Measurements from ENCODE around the gene MAP2K3. TPM values are rescaled to one million over a fixed set of nuclear protein-coding genes. Genes with fewer than 3 reads are reported as not detected.

Gene MAP2K3
- polyA plus RNA-seq, 1 donor from 2014 or later = 5.3 TPM

DNA sequence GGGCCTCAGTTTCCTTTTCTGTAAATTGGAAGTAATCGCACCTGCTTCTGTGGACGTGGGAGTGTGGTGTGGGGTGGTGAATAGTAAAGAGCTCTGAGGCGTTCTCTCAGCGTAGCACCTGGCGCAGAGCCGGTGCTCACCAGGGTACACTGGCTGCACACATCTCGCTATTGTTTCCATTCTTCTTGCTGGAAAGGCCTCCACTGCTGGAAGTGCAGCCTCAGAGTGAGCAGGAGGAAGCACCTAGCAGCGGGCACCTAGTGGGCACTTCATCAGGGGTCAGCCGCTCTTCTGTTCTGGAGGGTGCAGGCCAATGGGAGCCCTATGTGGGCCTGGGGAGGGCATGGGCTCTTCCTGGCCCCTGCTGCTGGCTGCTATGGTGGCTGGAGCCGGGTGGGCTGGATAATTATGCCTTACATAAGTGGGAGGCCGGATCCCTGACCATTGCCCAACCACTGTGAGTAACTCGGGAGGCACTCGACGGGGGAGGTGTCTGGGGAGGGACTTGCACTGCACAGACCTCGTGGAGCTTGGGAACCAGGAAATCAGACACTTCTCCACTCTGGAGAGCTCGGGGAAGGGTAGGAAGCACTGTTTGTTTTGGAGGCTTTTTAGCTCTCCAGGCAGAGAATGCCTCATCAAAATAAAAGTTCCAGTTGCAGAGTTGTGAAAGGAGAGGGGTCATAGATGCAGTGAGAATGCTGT is 1.7 kb downstream of the MAP2K3 start:
- Histone ChIP-seq H3K9me2 (ENCODE audit: insufficient read depth, low read length) (no peaks in the 10 kb centered on the region), H4K20me1 (ENCODE audit: insufficient read depth) (no peaks in the 10 kb centered on the region), H3K4me2 (ENCODE audit: low read length) (peak overlapping the region; percentile 77), H3K4me3 (ENCODE audit: low read length) (peak overlapping the region; percentile 93), H3K27me3 (ENCODE audit: insufficient read depth, low read depth, low read length) (no peaks in the 10 kb centered on the region), H3K36me3 (ENCODE audit: insufficient read depth, low read length) (no peaks in the 10 kb centered on the region), H3F3A (ENCODE audit: insufficient read depth, low read length, poor library complexity, severe bottlenecking) (no peaks in the 10 kb centered on the region), H3K9ac (ENCODE audit: low read length) (peak overlapping the region; percentile 71), H3K79me2 (replicated peaks; ENCODE audit: insufficient read depth, low read length) (peaks cover 26% of the 10 kb centered on the region), H3K27ac (ENCODE audit: low read length) (no peak overlapping the region), H2AFZ (ENCODE audit: low read depth, low read length) (no peak overlapping the region), H3K9me3 (ENCODE audit: low read length) (no peaks in the 10 kb centered on the region)
- TF ChIP-seq, protein P1, sequence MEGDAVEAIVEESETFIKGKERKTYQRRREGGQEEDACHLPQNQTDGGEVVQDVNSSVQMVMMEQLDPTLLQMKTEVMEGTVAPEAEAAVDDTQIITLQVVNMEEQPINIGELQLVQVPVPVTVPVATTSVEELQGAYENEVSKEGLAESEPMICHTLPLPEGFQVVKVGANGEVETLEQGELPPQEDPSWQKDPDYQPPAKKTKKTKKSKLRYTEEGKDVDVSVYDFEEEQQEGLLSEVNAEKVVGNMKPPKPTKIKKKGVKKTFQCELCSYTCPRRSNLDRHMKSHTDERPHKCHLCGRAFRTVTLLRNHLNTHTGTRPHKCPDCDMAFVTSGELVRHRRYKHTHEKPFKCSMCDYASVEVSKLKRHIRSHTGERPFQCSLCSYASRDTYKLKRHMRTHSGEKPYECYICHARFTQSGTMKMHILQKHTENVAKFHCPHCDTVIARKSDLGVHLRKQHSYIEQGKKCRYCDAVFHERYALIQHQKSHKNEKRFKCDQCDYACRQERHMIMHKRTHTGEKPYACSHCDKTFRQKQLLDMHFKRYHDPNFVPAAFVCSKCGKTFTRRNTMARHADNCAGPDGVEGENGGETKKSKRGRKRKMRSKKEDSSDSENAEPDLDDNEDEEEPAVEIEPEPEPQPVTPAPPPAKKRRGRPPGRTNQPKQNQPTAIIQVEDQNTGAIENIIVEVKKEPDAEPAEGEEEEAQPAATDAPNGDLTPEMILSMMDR (IDR thresholded peaks at IDR 0.05; ENCODE audit: poor library complexity, severe bottlenecking) = peak; percentile 2
- TF ChIP-seq POLR2AphosphoS5 (IDR thresholded peaks at IDR 0.05) (no peak), TAF1 (IDR thresholded peaks at IDR 0.05; ENCODE audit: low read depth) (no peak)

- Histone ChIP-seq H3F3A (ENCODE audit: insufficient read depth, low read length, poor library complexity, severe bottlenecking) (no peaks in the 10 kb centered on the region), H2AFZ (ENCODE audit: low read depth, low read length) (no peak overlapping the region), H3K9me2 (ENCODE audit: insufficient read depth, low read length) (no peaks in the 10 kb centered on the region), H3K36me3 (ENCODE audit: insufficient read depth, low read length) (no peaks in the 10 kb centered on the region), H3K27me3 (ENCODE audit: insufficient read depth, low read depth, low read length) (no peaks in the 10 kb centered on the region), H4K20me1 (ENCODE audit: insufficient read depth) (no peaks in the 10 kb centered on the region), H3K79me2 (replicated peaks; ENCODE audit: insufficient read depth, low read length) (peaks cover 26% of the 10 kb centered on the region), H3K4me2 (ENCODE audit: low read length) (no peak overlapping the region), H3K4me3 (ENCODE audit: low read length) (peak overlapping the region; percentile 93), H3K9ac (ENCODE audit: low read length) (no peak overlapping the region), H3K27ac (ENCODE audit: low read length) (no peak overlapping the region), H3K9me3 (ENCODE audit: low read length) (no peaks in the 10 kb centered on the region)
- no peak for TF ChIP-seq MXI1 (conservative IDR thresholded peaks at IDR 0.05; ENCODE audit: poor library complexity, severe bottlenecking)
Observed at GRCh38 chr17:21286909-21287702, 2.6 kb downstream of the MAP2K3 start.

GRCh38 chr17:21287703-21288449 is 3.4 kb downstream of the MAP2K3 start:
- H3K79me2 ChIP-seq (replicated peaks; ENCODE audit: insufficient read depth, low read length) = peaks cover 26% of the 10 kb centered on the region
- no peak overlapping the region for H2AFZ ChIP-seq (ENCODE audit: low read depth, low read length)
- no peak overlapping the region for H3K4me3 ChIP-seq (ENCODE audit: low read length)
- no peak overlapping the region for H3K27ac ChIP-seq (ENCODE audit: low read length)
- TF ChIP-seq, protein P1 (IDR thresholded peaks at IDR 0.05; ENCODE audit: poor library complexity, severe bottlenecking) = no peak
- no peak for TF ChIP-seq TAF1 (IDR thresholded peaks at IDR 0.05; ENCODE audit: low read depth)
- TF ChIP-seq SMC3 (conservative IDR thresholded peaks at IDR 0.05; ENCODE audit: poor library complexity) = no peak
- TF ChIP-seq MXI1 (conservative IDR thresholded peaks at IDR 0.05; ENCODE audit: poor library complexity, severe bottlenecking) = no peak
- no peak for TF ChIP-seq REST (IDR thresholded peaks at IDR 0.05; ENCODE audit: borderline replicate concordance)
- TF ChIP-seq EZH2 (IDR thresholded peaks at IDR 0.05; ENCODE audit: borderline replicate concordance, insufficient read depth, low read length, poor library complexity, severe bottlenecking) = no peak
- TF ChIP-seq POLR2AphosphoS5 (IDR thresholded peaks at IDR 0.05) = no peak
- TF ChIP-seq RAD21 (conservative IDR thresholded peaks at IDR 0.05) = no peak
- no peak for TF ChIP-seq EP300 (conservative IDR thresholded peaks at IDR 0.05; ENCODE audit: poor library complexity, severe bottlenecking)
- no peak overlapping the region for H3K9ac ChIP-seq (ENCODE audit: low read length)
- no peaks in the 10 kb centered on the region for H3F3A ChIP-seq (ENCODE audit: insufficient read depth, low read length, poor library complexity, severe bottlenecking)
- no peak overlapping the region for H3K4me2 ChIP-seq (ENCODE audit: low read length)
- H4K20me1 ChIP-seq (ENCODE audit: insufficient read depth) = no peaks in the 10 kb centered on the region
- no peaks in the 10 kb centered on the region for H3K27me3 ChIP-seq (ENCODE audit: insufficient read depth, low read depth, low read length)
- H3K9me2 ChIP-seq (ENCODE audit: insufficient read depth, low read length) = no peaks in the 10 kb centered on the region
- H3K36me3 ChIP-seq (ENCODE audit: insufficient read depth, low read length) = no peaks in the 10 kb centered on the region
- no peaks in the 10 kb centered on the region for H3K9me3 ChIP-seq (ENCODE audit: low read length)

Measured in neural cell (in vitro differentiated cells).